CD14-positive monocyte (primary cell): Measurements from ENCODE around the gene WBP11. TPM values are rescaled to one million over a fixed set of nuclear protein-coding genes. Genes with fewer than 3 reads are reported as not detected.
"Not testable (repeated sequence)": the region's sequence is repeated elsewhere in the genome, so short reads cannot be mapped to it uniquely, and the experiment has no call there.

ENCODE experiments used
- DNase-seq, 3 donors: peaks; one replicate each; pipeline ENCODE4 v3.0.0-alpha.2; 2011 to 2022
- H2AFZ ChIP-seq: 2 replicates; pipeline ENCODE4 v1.6.0; 2012; ENCODE audit warnings: mild to moderate bottlenecking, low read depth, low read length, inconsistent platforms; ENCODE audit not compliant: insufficient read depth, poor library complexity, severe bottlenecking
- H3K27ac ChIP-seq, 2 donors: 1 replicate in 1 of 2; 2 replicates in 1 of 2; pipeline ENCODE4 v1.5.1; 2012 to 2013; ENCODE audit warnings: low read length in 2 of 2, control low read depth in 1 of 2, inconsistent platforms in 1 of 2, low read depth in 1 of 2, mild to moderate bottlenecking in 1 of 2
- H3K27me3 ChIP-seq, 2 donors: one replicate each; pipeline versions ENCODE4 v1.6.0 to v1.6.1; 2011 to 2013; ENCODE audit warnings: low read length in 2 of 2; ENCODE audit not compliant: control insufficient read depth in 2 of 2, insufficient read depth in 2 of 2
- H3K36me3 ChIP-seq, 2 donors: replicated peaks in 1 of 2; 1 replicate in 1 of 2; 2 replicates in 1 of 2; pipeline versions ENCODE4 v1.5.1 to v1.6.1; 2012 to 2013; ENCODE audit warnings: low read length in 2 of 2, control low read depth in 1 of 2, inconsistent platforms in 1 of 2, mild to moderate bottlenecking in 1 of 2; ENCODE audit not compliant: insufficient read depth in 2 of 2, control insufficient read depth in 1 of 2
- H3K4me1 ChIP-seq, 2 donors: 1 replicate in 1 of 2; 2 replicates in 1 of 2; pipeline versions ENCODE4 v1.5.1 to v1.6.1; 2012 to 2013; ENCODE audit warnings: low read length in 2 of 2, control low read depth in 1 of 2, inconsistent platforms in 1 of 2, mild to moderate bottlenecking in 1 of 2, moderate library complexity in 1 of 2; ENCODE audit not compliant: insufficient read depth in 2 of 2, control insufficient read depth in 1 of 2
- H3K4me2 ChIP-seq: replicated peaks from 2 replicates; pipeline ENCODE3; 2012; ENCODE audit warnings: low read length, moderate library complexity, mild to moderate bottlenecking; ENCODE audit not compliant: poor library complexity, severe bottlenecking; ENCODE audit errors: extremely low read depth
- H3K4me3 ChIP-seq, 3 experiments: fragments of 200-600 bp in 1 of 3; sonication (generic) in 1 of 3; replicated peaks in 1 of 3; 1 replicate in 2 of 3; 2 replicates in 1 of 3; pipeline ENCODE4 v1.5.1; 2011 to 2013; ENCODE audit warnings: low read length in 3 of 3, mild to moderate bottlenecking in 3 of 3, control low read depth in 2 of 3, low read depth in 2 of 3, inconsistent platforms in 1 of 3, moderate library complexity in 1 of 3
- H3K79me2 ChIP-seq: 2 replicates; pipeline ENCODE4 v1.6.0; 2012; ENCODE audit warnings: mild to moderate bottlenecking, control low read depth, inconsistent platforms, low read length, moderate library complexity; ENCODE audit not compliant: insufficient read depth
- H3K9ac ChIP-seq: 2 replicates; pipeline ENCODE4 v1.6.0; 2017; ENCODE audit warnings: low read length, mild to moderate bottlenecking; ENCODE audit not compliant: insufficient read depth, poor library complexity, severe bottlenecking
- H3K9me3 ChIP-seq, 2 donors: replicated peaks in 1 of 2; 1 replicate in 1 of 2; 2 replicates in 1 of 2; pipeline versions ENCODE4 v1.5.1 to v1.6.1; 2012 to 2013; ENCODE audit warnings: low read length in 2 of 2, control low read depth in 1 of 2; ENCODE audit not compliant: control insufficient read depth in 1 of 2, insufficient read depth in 1 of 2
- H4K20me1 ChIP-seq: 2 replicates; pipeline ENCODE4 v1.6.0; 2012; ENCODE audit warnings: mild to moderate bottlenecking, low read length, control low read depth, moderate library complexity; ENCODE audit not compliant: insufficient read depth
- H3K27ac Mint-ChIP-seq, 7 donors: one replicate each; pipeline ENCODE4 v1.8.0; 2020; ENCODE audit warnings: mild to moderate bottlenecking in 7 of 7, mixed read lengths in 7 of 7, moderate library complexity in 6 of 7, inconsistent platforms in 2 of 7
- H3K27me3 Mint-ChIP-seq, 3 donors: one replicate each; pipeline ENCODE4 v1.8.0; 2021 to 2022; ENCODE audit warnings: low read depth in 3 of 3, mild to moderate bottlenecking in 3 of 3, mixed read lengths in 3 of 3, moderate library complexity in 3 of 3, inconsistent platforms in 1 of 3
- H3K36me3 Mint-ChIP-seq, 2 donors: one replicate each; pipeline ENCODE4 v1.8.0; 2020; ENCODE audit warnings: mixed read lengths in 2 of 2, inconsistent platforms in 1 of 2, mild to moderate bottlenecking in 1 of 2
- H3K4me1 Mint-ChIP-seq: one replicate; pipeline ENCODE4 v1.8.0; 2020; ENCODE audit warnings: mild to moderate bottlenecking, mixed read lengths
- H3K4me3 Mint-ChIP-seq, 2 donors: one replicate each; pipeline ENCODE4 v1.8.0; 2020; ENCODE audit warnings: mild to moderate bottlenecking in 2 of 2, mixed read lengths in 2 of 2, moderate library complexity in 1 of 2
- H3K9me3 Mint-ChIP-seq, 7 donors: one replicate each; pipeline ENCODE4 v1.8.0; 2020 to 2022; ENCODE audit warnings: mixed read lengths in 7 of 7, mild to moderate bottlenecking in 6 of 7, moderate library complexity in 6 of 7, inconsistent platforms in 2 of 7
- WGBS: methylation state at CpG from one replicate; pipeline ENCODE4 v1.1.5; 2013; ENCODE audit warnings: missing lambda C conversion rate; ENCODE audit not compliant: insufficient coverage; 5-methylcytosine and 5-hydroxymethylcytosine counted together
- intact Hi-C, 2 donors: fragments of 100-400 bp; cut with micrococcal nuclease; formaldehyde crosslinking; loops; one replicate each; pipeline versions ENCODE4 v1.15.0 to v1.15.1; 2023
- polyA plus RNA-seq, 3 donors: library from polyadenylated mRNA; depleted of rRNA in 1 of 3; unstranded in 2 of 3; stranded (reverse) in 1 of 3; fragments of 300-500 nt in 2 of 3; fragments of >200 nt in 1 of 3; fragmentation: Illumina TruSeq in 2 of 3; gene quantifications; 1 replicate in 2 of 3; 2 replicates in 1 of 3; pipeline ENCODE4 v1.2.3, GENCODE V29; 2012 to 2021
- TF ChIP-seq, protein P1 (sequence below): fragments of 200-600 bp; IDR thresholded peaks from one replicate; pipeline ENCODE4 v1.8.0; 2022; ENCODE audit warnings: antibody characterized with exemption, mild to moderate bottlenecking

WBP11 gene
- polyA plus RNA-seq, 3 donors: 20.5 to 46.2 (median 29.2) TPM

DNA sequence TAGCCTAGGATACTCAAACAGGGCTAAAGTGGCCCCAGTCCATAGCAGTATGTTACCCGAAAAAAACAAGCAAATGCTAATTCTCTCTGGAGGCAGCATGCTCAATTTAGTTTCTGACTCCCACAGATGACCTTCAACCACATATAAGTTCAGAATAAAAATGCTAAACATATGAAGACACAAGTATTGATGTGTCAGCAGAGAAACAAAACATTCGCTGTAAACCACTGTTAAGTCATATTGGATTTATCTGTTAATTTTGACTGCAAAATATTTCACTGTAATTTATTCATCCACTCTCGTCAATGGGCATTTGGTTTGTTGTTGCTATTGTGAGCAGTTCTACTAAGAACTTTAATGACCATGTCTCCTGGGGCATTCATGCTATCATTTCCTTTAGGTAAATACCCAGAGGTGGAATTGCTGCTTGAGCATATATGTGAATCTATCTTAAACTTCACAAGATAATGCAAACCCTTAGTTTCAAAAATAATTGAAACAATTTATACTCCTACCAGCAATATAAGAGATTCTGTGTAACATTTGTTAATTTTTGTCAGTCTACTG, 36.5 kb downstream of the WBP11 start:
- peaks cover 18 to 23% of the 10 kb centered on the region in 2 donors for H3K4me1 ChIP-seq
- H3K27me3 ChIP-seq: no peaks in the 10 kb centered on the region
- no peak overlapping the region for H3K4me3 ChIP-seq
- no peak overlapping the region for H2AFZ ChIP-seq
- peaks cover 10% of the 10 kb centered on the region for H4K20me1 ChIP-seq
- peaks cover 27% of the 10 kb centered on the region for H3K4me1 Mint-ChIP-seq
- H3K27ac ChIP-seq: no peak overlapping the region
- H3K9me3 Mint-ChIP-seq: peaks cover 0 to 7% (median 3%) of the 10 kb centered on the region in 7 donors
- TF ChIP-seq, protein P1, sequence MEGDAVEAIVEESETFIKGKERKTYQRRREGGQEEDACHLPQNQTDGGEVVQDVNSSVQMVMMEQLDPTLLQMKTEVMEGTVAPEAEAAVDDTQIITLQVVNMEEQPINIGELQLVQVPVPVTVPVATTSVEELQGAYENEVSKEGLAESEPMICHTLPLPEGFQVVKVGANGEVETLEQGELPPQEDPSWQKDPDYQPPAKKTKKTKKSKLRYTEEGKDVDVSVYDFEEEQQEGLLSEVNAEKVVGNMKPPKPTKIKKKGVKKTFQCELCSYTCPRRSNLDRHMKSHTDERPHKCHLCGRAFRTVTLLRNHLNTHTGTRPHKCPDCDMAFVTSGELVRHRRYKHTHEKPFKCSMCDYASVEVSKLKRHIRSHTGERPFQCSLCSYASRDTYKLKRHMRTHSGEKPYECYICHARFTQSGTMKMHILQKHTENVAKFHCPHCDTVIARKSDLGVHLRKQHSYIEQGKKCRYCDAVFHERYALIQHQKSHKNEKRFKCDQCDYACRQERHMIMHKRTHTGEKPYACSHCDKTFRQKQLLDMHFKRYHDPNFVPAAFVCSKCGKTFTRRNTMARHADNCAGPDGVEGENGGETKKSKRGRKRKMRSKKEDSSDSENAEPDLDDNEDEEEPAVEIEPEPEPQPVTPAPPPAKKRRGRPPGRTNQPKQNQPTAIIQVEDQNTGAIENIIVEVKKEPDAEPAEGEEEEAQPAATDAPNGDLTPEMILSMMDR: no peak
- intact Hi-C loops: loop anchor here in 1 of 2 donors (5.0 kb wide), 1 partner anchor 41 kb away; no protein-coding TSS in a partner anchor
- H3K4me3 Mint-ChIP-seq: no peak overlapping the region
- H3K4me2 ChIP-seq: no peak overlapping the region
- no peaks in the 10 kb centered on the region for H3K27me3 Mint-ChIP-seq
- no CpG with 5 or more reads among the region's 3 CpGs for WGBS
- peak overlapping the region in 1 of 7 donors; percentile 39 for H3K27ac Mint-ChIP-seq
- H3K9me3 ChIP-seq: no peaks in the 10 kb centered on the region
- H3K36me3 ChIP-seq: peaks cover 0 to 4% of the 10 kb centered on the region in 2 donors
- no peak for DNase-seq
- H3K36me3 Mint-ChIP-seq: peaks cover 11 to 14% of the 10 kb centered on the region in 2 donors
- peaks cover 37% of the 10 kb centered on the region for H3K79me2 ChIP-seq
- no peak overlapping the region for H3K9ac ChIP-seq

DNA sequence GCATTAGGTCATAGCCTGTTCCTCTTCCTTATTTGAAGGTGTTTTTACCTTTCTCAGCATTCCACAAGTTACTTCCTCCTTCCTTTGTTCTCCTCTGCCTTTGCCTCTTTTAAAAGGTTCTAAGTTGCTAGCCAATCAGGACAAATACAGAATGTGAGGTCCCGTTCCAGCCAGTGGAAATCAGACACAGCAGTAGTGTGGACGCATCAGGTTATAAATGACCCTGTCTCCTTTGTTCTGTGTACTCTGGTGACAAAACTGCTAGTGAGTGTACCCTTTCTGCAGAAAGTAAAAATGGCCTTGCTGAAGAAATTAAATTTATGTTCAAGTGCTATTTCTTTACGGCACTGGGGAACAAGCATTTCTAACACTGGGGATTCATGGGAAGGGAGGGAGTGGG, 37.3 kb downstream of the WBP11 start:
- peaks cover 0 to 13% (median 6%) of the 10 kb centered on the region in 7 donors for H3K9me3 Mint-ChIP-seq
- 100% methylated on average over 2 of the region's 3 CpGs for WGBS
- not testable (repeated sequence) for H2AFZ ChIP-seq, DNase-seq, H4K20me1 ChIP-seq, H3K27ac Mint-ChIP-seq, H3K27me3 ChIP-seq, H3K27me3 Mint-ChIP-seq, H3K36me3 ChIP-seq, H3K4me3 ChIP-seq, H3K4me2 ChIP-seq, H3K4me3 Mint-ChIP-seq, H3K27ac ChIP-seq, H3K9me3 ChIP-seq, H3K9ac ChIP-seq
- intact Hi-C loops: loop anchor here in 1 of 2 donors (5.0 kb wide), 1 partner anchor 41 kb away; no protein-coding TSS in a partner anchor
- peaks cover 13 to 16% of the 10 kb centered on the region in 2 donors for H3K4me1 ChIP-seq
- peaks cover 22% of the 10 kb centered on the region for H3K4me1 Mint-ChIP-seq
- H3K79me2 ChIP-seq: peaks cover 37% of the 10 kb centered on the region
- peaks cover 17 to 21% of the 10 kb centered on the region in 2 donors for H3K36me3 Mint-ChIP-seq
